Fibroblast of lung (primary cell): ENCODE measurements around the gene CELF3. TPM values are rescaled to one million over a fixed set of nuclear protein-coding genes. Genes with fewer than 3 reads are reported as not detected.

Experiments used
- DNase-seq, 2 donors: peaks; one replicate each; pipeline versions ENCODE4 v3.0.0 to v3.0.0-alpha.2; 2010; ENCODE audit warnings: low read depth in 2 of 2
- H2AFZ ChIP-seq: 2 replicates; pipeline ENCODE4 v1.5.1; 2012; ENCODE audit warnings: low read length, control low read depth, inconsistent platforms
- H3K27ac ChIP-seq: 2 replicates; pipeline ENCODE4 v1.5.1; 2011; ENCODE audit warnings: low read length, control low read depth; ENCODE audit not compliant: insufficient read depth
- H3K27me3 ChIP-seq: 2 replicates; pipeline ENCODE4 v1.5.1; 2011; ENCODE audit warnings: mild to moderate bottlenecking, low read length; ENCODE audit not compliant: control insufficient read depth, insufficient read depth
- H3K36me3 ChIP-seq: 2 replicates; pipeline ENCODE4 v1.5.1; 2011; ENCODE audit warnings: low read length; ENCODE audit not compliant: control insufficient read depth, insufficient read depth
- H3K4me1 ChIP-seq: 2 replicates; pipeline ENCODE4 v1.5.1; 2011; ENCODE audit warnings: low read length; ENCODE audit not compliant: control insufficient read depth, insufficient read depth; ENCODE audit errors: extremely low read depth
- H3K4me2 ChIP-seq: 2 replicates; pipeline ENCODE4 v1.5.1; 2011; ENCODE audit warnings: low read length, control low read depth; ENCODE audit not compliant: insufficient read depth; ENCODE audit errors: extremely low read depth
- H3K4me3 ChIP-seq, 4 experiments: fragments of 200-600 bp in 1 of 4; sonication (generic) in 1 of 4; replicated peaks in 1 of 4; 2 replicates each; pipeline ENCODE4 v1.5.1; 2011 to 2016; ENCODE audit warnings: low read length in 4 of 4, low read depth in 3 of 4, mild to moderate bottlenecking in 3 of 4, control low read depth in 2 of 4, inconsistent platforms in 1 of 4, mixed read lengths in 1 of 4; ENCODE audit not compliant: insufficient read depth in 1 of 4; ENCODE audit errors: control extremely low read depth in 1 of 4
- H3K79me2 ChIP-seq: 2 replicates; pipeline ENCODE4 v1.5.1; 2012; ENCODE audit warnings: mild to moderate bottlenecking, low read length, inconsistent platforms; ENCODE audit not compliant: control insufficient read depth, insufficient read depth
- H3K9ac ChIP-seq: 2 replicates; pipeline ENCODE4 v1.5.1; 2011; ENCODE audit warnings: mild to moderate bottlenecking, low read length, control low read depth; ENCODE audit not compliant: insufficient read depth
- H3K9me3 ChIP-seq: 2 replicates; pipeline ENCODE4 v1.5.1; 2012; ENCODE audit warnings: low read depth, low read length; ENCODE audit not compliant: control insufficient read depth, insufficient read depth
- H4K20me1 ChIP-seq: 2 replicates; pipeline ENCODE4 v1.5.1; 2011; ENCODE audit warnings: low read length; ENCODE audit not compliant: control insufficient read depth, insufficient read depth; ENCODE audit errors: extremely low read depth
- EZH2 ChIP-seq: IDR thresholded peaks from 2 replicates; pipeline ENCODE4 v1.5.1; 2012; ENCODE audit warnings: low read length, control low read depth, mild to moderate bottlenecking; ENCODE audit errors: missing control alignments
- polyA plus RNA-seq, 2 donors: library from polyadenylated mRNA; depleted of rRNA in 1 of 2; stranded (reverse) in 1 of 2; unstranded in 1 of 2; fragments of >200 nt; gene quantifications; 2 replicates each; pipeline ENCODE4 v1.2.1, GENCODE V29; 2011 to 2012; ENCODE audit warnings: missing spikeins in 1 of 2
- total RNA-seq: library from RNA; depleted of rRNA; stranded (reverse); fragments of >200 nt; gene quantifications from 2 replicates; pipeline ENCODE4 v1.2.1, GENCODE V29; 2014
- TF ChIP-seq, protein P1 (sequence below), 2 donors: IDR thresholded peaks in 1 of 2; conservative IDR thresholded peaks in 1 of 2; 1 replicate in 1 of 2; 2 replicates in 1 of 2; pipeline ENCODE4 v1.5.1; 2011 to 2012; ENCODE audit warnings: low read length in 2 of 2, control low read depth in 1 of 2, inconsistent platforms in 1 of 2, low read depth in 1 of 2, mild to moderate bottlenecking in 1 of 2

Gene CELF3
- total and polyA plus RNA-seq, 2 donors (not counting 1 experiment from before 2014, with no cell fraction given): not detected

DNA sequence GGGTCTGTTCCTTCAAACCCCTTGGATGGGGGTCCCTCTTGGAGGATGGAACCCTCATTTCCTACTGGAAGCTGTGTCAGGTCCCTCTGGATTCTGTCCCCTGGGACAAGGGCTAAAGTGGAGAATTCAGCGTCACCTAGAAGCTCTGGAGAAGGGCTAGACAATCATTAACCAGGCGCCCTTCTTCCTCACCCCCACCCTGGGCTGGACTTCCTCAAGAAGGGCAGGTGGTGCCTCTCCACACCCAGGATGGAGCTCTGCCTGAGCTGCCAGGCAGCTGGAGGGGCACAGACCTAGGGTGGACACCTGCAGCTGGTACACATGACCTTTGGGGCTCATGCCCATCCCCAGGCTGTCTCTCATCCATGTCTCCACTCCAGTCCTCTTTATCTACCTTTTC is 3.6 kb downstream of the CELF3 start:
- no peak overlapping the region for H3K27ac ChIP-seq
- no peak for DNase-seq
- no peaks in the 10 kb centered on the region for H4K20me1 ChIP-seq
- no peaks in the 10 kb centered on the region for H3K4me1 ChIP-seq
- H3K36me3 ChIP-seq: no peaks in the 10 kb centered on the region
- no peak for TF ChIP-seq EZH2
- TF ChIP-seq, protein P1, sequence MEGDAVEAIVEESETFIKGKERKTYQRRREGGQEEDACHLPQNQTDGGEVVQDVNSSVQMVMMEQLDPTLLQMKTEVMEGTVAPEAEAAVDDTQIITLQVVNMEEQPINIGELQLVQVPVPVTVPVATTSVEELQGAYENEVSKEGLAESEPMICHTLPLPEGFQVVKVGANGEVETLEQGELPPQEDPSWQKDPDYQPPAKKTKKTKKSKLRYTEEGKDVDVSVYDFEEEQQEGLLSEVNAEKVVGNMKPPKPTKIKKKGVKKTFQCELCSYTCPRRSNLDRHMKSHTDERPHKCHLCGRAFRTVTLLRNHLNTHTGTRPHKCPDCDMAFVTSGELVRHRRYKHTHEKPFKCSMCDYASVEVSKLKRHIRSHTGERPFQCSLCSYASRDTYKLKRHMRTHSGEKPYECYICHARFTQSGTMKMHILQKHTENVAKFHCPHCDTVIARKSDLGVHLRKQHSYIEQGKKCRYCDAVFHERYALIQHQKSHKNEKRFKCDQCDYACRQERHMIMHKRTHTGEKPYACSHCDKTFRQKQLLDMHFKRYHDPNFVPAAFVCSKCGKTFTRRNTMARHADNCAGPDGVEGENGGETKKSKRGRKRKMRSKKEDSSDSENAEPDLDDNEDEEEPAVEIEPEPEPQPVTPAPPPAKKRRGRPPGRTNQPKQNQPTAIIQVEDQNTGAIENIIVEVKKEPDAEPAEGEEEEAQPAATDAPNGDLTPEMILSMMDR (conservative IDR thresholded peaks at IDR 0.05 in 1 of 2, IDR thresholded peaks at IDR 0.05 in 1 of 2; ENCODE audit: low read depth in 1 of 2, low read length in 2 of 2): no peak
- no peak overlapping the region for H3K9ac ChIP-seq
- no peaks in the 10 kb centered on the region for H3K9me3 ChIP-seq
- no peak overlapping the region for H3K4me3 ChIP-seq
- H3K79me2 ChIP-seq: no peaks in the 10 kb centered on the region
- H3K4me2 ChIP-seq: no peak overlapping the region
- H3K27me3 ChIP-seq: peaks cover 33% of the 10 kb centered on the region
- H2AFZ ChIP-seq: no peak overlapping the region

DNA sequence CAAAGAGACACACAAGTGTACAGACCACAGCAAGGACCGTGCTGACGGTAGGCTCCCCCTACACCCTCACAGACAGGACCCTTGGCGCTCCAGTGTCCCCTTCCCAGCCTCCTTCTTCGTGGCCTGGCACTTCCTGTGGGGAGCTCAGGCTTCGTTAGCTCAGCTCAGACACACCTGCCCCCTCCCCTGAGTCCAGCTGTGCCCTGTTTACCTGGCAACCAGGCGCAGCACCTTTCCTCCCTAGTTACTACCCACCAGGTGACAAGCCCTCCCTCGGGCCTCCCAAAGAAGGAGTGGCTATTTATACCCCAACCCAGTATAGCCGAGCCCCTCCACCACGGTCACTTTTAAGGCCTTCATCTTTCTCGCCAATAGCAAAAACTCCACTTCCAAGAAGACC is 4.7 kb downstream of the CELF3 start:
- no peaks in the 10 kb centered on the region for H3K4me1 ChIP-seq
- no peak for TF ChIP-seq EZH2
- TF ChIP-seq, protein P1 (conservative IDR thresholded peaks at IDR 0.05 in 1 of 2, IDR thresholded peaks at IDR 0.05 in 1 of 2; ENCODE audit: low read depth in 1 of 2, low read length in 2 of 2): no peak
- H3K36me3 ChIP-seq: no peaks in the 10 kb centered on the region
- no peak overlapping the region for H3K4me2 ChIP-seq
- H2AFZ ChIP-seq: no peak overlapping the region
- no peak for DNase-seq
- no peak overlapping the region for H3K27ac ChIP-seq
- H3K4me3 ChIP-seq: no peak overlapping the region
- no peaks in the 10 kb centered on the region for H4K20me1 ChIP-seq
- H3K9me3 ChIP-seq: no peaks in the 10 kb centered on the region
- H3K79me2 ChIP-seq: no peaks in the 10 kb centered on the region
- H3K27me3 ChIP-seq: peaks cover 24% of the 10 kb centered on the region
- H3K9ac ChIP-seq: no peak overlapping the region

DNA sequence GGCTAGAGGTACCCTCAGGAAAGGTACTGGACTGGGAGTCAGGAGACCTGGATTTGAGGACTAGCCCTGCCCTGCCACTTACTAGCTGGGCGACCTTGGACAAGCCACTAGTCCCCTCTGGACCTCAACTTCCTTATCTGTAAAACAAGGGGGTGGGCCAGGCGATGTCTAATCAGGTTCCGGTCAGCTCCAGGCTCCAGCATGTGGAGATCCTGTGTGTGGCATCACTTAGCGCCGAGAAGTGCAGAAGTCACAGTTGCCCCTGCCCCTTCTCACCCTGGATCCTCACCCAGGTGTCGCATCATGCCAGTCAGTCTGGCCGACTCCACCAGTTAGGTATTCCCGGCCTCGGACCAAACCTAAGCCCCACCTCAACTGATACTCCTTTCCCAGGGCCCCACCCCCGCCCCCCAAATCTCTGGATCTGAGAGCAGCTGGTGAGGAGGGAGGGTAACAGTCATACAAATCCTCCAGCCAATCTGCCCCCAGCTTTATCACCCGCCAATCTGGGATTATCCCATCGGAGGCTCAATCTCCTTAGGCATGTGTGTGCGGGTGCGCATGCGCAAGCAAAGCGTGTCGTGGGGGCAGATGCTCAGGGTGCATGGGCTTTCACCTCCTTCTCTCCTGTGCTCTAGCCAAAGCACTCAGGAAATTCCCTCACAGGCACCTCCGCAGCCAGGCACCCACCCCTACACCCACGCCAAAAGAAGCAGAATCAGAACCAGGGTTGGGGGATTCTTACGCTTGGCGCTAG is 5.4 kb downstream of the CELF3 start:
- Histone ChIP-seq H3K4me1 (no peaks in the 10 kb centered on the region), H3K9ac (no peak overlapping the region), H2AFZ (no peak overlapping the region), H3K79me2 (no peaks in the 10 kb centered on the region), H3K27ac (no peak overlapping the region), H4K20me1 (no peaks in the 10 kb centered on the region), H3K4me3 (no peak overlapping the region), H3K27me3 (peaks cover 22% of the 10 kb centered on the region), H3K36me3 (no peaks in the 10 kb centered on the region), H3K4me2 (no peak overlapping the region), H3K9me3 (no peaks in the 10 kb centered on the region)
- TF ChIP-seq, protein P1 (conservative IDR thresholded peaks at IDR 0.05 in 1 of 2, IDR thresholded peaks at IDR 0.05 in 1 of 2; ENCODE audit: low read depth in 1 of 2, low read length in 2 of 2): no peak
- no peak for TF ChIP-seq EZH2
- DNase-seq: no peak
